Stimulated activated CD8-positive, alpha-beta memory T cell treated with anti-CD3 and anti-CD28 coated beads, Interleukin-4, amount 100 ng/mL, for 48 hours (primary cell): Measurements from ENCODE around the gene AURKA.

Experiments
- DNase-seq: peaks from one replicate; pipeline ENCODE4 v3.0.0-alpha.2; 2020

The AURKA gene

GRCh38 chr20:56392132-56392880 lies at the start of gene AURKA, which contains the start of gene CSTF1:
TSS of gene AURKA (minus strand) at chr20:56392215. CDS start at chr20:56388197, 4,018 bp downstream.
TSS of gene CSTF1 (plus strand) at chr20:56392645. CDS start at chr20:56395553, 2,908 bp downstream.
- peak; percentile 99 for DNase-seq

- DNase-seq = peak; percentile 77
These were observed 48.5 kb upstream of the AURKA start for GRCh38 chr20:56440346-56441007.

GRCh38 chr20:56439771-56440291 lies 47.8 kb upstream of the AURKA start:
- DNase-seq = peak; percentile 53

GRCh38 chr20:56438284-56438683 lies 46.3 kb upstream of the AURKA start:
- DNase-seq = no peak

- DNase-seq = no peak
These were observed 45.4 kb upstream of the AURKA start for GRCh38 chr20:56437196-56437960.

GRCh38 chr20:56433880-56434255 lies 41.9 kb upstream of the AURKA start:
- no peak for DNase-seq

- no peak for DNase-seq
These were observed 41.3 kb upstream of the AURKA start for GRCh38 chr20:56433221-56433879.

GRCh38 chr20:56431471-56431870 lies 39.5 kb upstream of the AURKA start:
- DNase-seq = no peak

GRCh38 chr20:56430957-56431356 lies 38.9 kb upstream of the AURKA start:
- no peak for DNase-seq

- peak; percentile 21 for DNase-seq
These were observed 38.4 kb upstream of the AURKA start for GRCh38 chr20:56430461-56430860.

GRCh38 chr20:56429941-56430340 lies 37.9 kb upstream of the AURKA start:
- peak; percentile 20 for DNase-seq

- DNase-seq = peak; percentile 66
These were observed 37.5 kb upstream of the AURKA start for GRCh38 chr20:56429502-56429901.

- peak; percentile 19 for DNase-seq
These were observed 36.9 kb upstream of the AURKA start for GRCh38 chr20:56428881-56429280.

GRCh38 chr20:56428410-56428809 lies 36.4 kb upstream of the AURKA start:
- DNase-seq = peak; percentile 20

GRCh38 chr20:56427797-56428196 lies 35.8 kb upstream of the AURKA start:
- no peak for DNase-seq

GRCh38 chr20:56426926-56427325 lies 34.9 kb upstream of the AURKA start:
- no peak for DNase-seq

GRCh38 chr20:56426026-56426425 lies 34.0 kb upstream of the AURKA start:
- no peak for DNase-seq

GRCh38 chr20:56424931-56425330 lies 32.9 kb upstream of the AURKA start:
- no peak for DNase-seq

- no peak for DNase-seq
These were observed 31.9 kb upstream of the AURKA start for GRCh38 chr20:56423886-56424285.

GRCh38 chr20:56423211-56423610 lies 31.2 kb upstream of the AURKA start:
- no peak for DNase-seq

- DNase-seq = no peak
These were observed 30.8 kb upstream of the AURKA start for GRCh38 chr20:56422824-56423189.

- DNase-seq = peak; percentile 22
These were observed 30.2 kb upstream of the AURKA start for GRCh38 chr20:56422076-56422823.
